ENCODE data around the gene IL2RA. TPM values are rescaled to one million over a fixed set of nuclear protein-coding genes. Genes with fewer than 3 reads are reported as not detected.

Gene IL2RA
- total and polyA plus RNA-seq, 9 of the 15 experiments (the other 6 are each of a cell fraction or from before 2014, with no cell fraction given) = 0.95 TPM; not detected in 8

- TF ChIP-seq HDAC2 (IDR thresholded peaks at IDR 0.05) (peak; percentile 77; the same call in 1 of the 2 replicates), RBM25 (IDR thresholded peaks at IDR 0.05; ENCODE audit: low read depth, low read length, severe bottlenecking) (no peak), NCOA1 (IDR thresholded peaks at IDR 0.05; ENCODE audit: low read depth) (peak; percentile 34; the same call in 1 of the 2 replicates), PCBP2 (IDR thresholded peaks at IDR 0.05; ENCODE audit: low read depth, low read length, poor library complexity, severe bottlenecking) (no peak), CEBPZ (IDR thresholded peaks at IDR 0.05; ENCODE audit: borderline replicate concordance, low read depth, low read length) (no peak), HOXB6 (CRISPR knock-in tag; IDR thresholded peaks at IDR 0.05; ENCODE audit: borderline replicate concordance) (no peak), YBX1 (IDR thresholded peaks at IDR 0.05) (no peak), KDM4B (IDR thresholded peaks at IDR 0.05; ENCODE audit: borderline replicate concordance in 2 of 2, low read depth in 1 of 2) (no peak), ATF7 (IDR thresholded peaks at IDR 0.05) (peak; percentile 72), ZNF785 (CRISPR knock-in tag; IDR thresholded peaks at IDR 0.05) (no peak), HDAC1 (IDR thresholded peaks at IDR 0.05) (peak in 1 of 2 experiments; percentile 84; a peak in 2 of 4 replicates), MXI1 (IDR thresholded peaks at IDR 0.05; ENCODE audit: low read depth, low read length) (0 out of 2 replicates have a peak, but pooled peaks have one; percentile 6), CC2D1A (IDR thresholded peaks at IDR 0.05) (no peak), ZNF347 (CRISPR knock-in tag; IDR thresholded peaks at IDR 0.05; ENCODE audit: low read depth) (no peak), PURB (CRISPR knock-in tag; IDR thresholded peaks at IDR 0.05; ENCODE audit: low read depth) (no peak), ZNF57 (CRISPR knock-in tag; IDR thresholded peaks at IDR 0.05) (no peak), RNF219 (CRISPR knock-in tag; IDR thresholded peaks at IDR 0.05) (no peak), MTA2 (IDR thresholded peaks at IDR 0.05; ENCODE audit: low read depth) (no peak), ZNF282 (CRISPR knock-in tag; IDR thresholded peaks at IDR 0.05) (no peak), HMGN3 (IDR thresholded peaks at IDR 0.05; ENCODE audit: borderline replicate concordance, extremely low read depth, insufficient read length, low read depth, low read length) (peak; percentile 74)
These were observed 84.5 kb downstream of the IL2RA start, which contains the start of gene IL15RA (continued) for GRCh38 chr10:5977471-5978229.
